Fibroblast of skin of back (primary cell): Measurements from ENCODE around the gene CTSL.
"Not testable (repeated sequence)": the region's sequence is repeated elsewhere in the genome, so short reads cannot be mapped to it uniquely, and the experiment has no call there.

Experiments
- DNase-seq: peaks from one replicate; pipeline ENCODE4 v3.0.0-alpha.2; 2013

CTSL gene

DNA sequence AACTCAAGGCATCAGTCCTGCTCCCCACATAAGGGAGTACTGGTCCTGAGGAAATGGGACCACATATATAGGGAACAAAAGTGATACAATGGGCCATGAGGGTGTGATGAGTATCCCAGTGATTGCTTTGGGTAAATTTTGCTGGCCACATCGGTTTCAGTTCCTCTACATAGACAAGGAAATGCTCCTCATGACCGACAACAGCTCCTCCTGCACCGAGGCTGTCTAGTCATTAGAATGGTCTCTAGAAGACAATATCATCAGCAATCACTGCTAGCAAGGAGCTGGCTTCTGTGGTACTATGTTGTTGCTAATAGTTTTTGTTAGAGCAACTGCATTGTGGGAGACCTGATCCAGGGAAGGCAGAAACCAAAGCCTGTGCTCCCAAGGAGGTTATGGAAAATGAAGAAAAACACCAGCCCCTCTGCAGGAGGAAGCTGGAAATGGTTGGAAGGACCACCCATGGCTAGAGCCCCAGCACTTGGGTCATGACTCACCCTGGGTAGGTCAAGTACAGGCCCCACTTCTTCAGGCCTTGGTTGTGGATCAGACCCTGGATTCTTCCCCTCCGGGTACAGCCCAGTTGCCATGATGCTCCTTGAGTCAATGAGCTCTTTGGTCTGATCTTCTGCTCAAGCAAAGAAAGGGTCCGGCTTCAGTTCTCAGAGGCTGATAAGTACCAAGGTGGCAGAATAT, 3.4 kb upstream of the CTSL start:
- DNase-seq: no peak

DNA sequence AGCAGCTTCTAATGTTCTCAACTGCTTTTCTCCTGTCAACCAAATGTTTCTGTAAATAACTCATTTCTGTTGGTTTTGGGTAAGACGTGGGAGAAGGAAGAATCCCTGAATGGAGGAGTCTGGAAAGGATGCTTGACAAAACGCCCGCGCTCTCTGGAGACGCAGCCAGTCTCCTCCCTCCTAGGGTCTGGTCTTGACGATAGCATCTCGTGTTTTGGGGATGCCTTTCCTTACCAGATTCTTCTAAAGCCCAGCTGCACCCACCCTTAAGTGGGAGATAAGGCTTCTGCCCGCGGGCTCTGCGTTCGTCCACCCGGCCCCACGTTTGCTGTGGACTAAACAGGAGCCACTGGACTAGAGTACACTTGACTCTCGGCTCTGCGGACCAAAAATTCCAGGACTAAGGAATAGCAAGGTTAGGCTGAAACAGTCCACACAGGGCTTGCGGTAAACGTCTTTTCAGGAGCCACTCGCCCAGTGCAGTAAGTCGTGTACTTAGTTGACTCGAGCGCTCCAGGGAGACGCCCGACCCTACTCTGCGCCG, 491 bp upstream of the CTSL start:
- DNase-seq: no peak

DNA sequence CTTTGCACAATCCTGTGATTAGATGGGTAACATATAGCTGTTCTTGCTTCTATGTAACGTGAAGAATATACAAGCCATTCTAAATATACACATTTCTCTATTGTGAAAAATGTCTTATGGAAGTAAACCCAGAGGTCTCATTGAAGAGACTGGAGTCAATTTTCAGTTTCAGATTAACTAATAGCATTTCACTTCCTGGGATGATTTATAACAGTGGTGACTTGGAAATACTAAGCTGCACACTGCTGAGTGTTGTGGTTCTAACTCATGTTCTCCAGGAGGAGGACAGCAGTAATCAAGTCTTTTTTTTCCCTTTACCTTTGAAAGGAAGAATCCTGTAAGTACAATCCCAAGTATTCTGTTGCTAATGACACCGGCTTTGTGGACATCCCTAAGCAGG, 3.3 kb downstream of the CTSL start:
- no peak for DNase-seq

DNA sequence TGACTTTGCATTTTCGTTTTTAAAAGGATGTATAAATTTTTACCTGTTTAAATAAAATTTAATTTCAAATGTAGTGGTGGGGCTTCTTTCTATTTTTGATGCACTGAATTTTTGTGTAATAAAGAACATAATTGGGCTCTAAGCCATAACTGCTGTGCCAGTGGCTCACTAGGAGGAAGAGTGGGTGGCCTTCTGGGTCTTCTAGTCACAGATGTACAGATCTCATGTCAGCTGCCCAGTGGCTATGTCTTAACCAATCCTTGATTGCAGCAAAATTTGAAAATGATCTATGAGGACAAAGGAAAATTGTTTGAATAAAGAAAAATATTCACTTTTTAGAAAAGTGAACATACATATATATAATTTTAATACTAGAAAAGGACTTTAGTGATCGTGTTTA, 5.4 kb downstream of the CTSL start:
- no peak for DNase-seq

DNA sequence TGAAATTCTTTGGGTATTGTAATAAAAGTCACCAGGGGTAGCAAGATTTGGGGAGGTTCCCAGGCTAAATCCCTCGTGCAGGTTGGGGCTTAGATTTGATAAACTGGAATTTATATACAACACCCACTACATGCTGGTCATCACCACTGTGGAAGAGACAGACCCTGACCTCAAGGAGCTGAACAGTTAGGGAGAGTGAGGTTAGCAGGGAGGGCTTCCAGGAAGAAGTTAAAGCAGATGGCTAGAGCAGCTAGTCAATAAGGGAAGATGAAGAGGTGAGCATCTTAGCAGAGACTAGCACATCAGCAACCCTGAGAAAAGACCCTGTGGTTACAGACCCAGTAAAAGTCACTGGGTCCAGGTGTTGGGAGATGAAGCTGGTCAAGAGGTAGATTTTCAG, 6.4 kb downstream of the CTSL start:
- no peak for DNase-seq

DNA sequence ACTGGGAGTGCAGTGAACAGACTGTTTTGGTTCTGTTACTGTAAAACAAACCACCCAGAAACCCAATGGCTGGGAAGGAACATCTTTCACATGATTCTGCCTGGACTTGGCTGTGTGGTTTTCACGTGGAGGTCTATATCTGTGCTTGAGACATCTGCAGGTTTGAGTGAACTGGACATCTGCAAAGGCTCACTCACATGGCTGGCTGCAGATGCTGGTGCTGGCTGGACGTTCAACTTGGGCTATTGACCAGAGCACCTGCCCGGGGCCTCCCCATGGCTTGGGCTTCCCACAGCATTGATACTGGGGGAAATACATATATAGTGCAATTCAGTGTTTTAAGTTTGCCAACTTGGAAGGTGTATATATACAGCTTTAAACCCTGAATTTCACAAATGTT, 6.8 kb downstream of the CTSL start:
- no peak for DNase-seq

DNA sequence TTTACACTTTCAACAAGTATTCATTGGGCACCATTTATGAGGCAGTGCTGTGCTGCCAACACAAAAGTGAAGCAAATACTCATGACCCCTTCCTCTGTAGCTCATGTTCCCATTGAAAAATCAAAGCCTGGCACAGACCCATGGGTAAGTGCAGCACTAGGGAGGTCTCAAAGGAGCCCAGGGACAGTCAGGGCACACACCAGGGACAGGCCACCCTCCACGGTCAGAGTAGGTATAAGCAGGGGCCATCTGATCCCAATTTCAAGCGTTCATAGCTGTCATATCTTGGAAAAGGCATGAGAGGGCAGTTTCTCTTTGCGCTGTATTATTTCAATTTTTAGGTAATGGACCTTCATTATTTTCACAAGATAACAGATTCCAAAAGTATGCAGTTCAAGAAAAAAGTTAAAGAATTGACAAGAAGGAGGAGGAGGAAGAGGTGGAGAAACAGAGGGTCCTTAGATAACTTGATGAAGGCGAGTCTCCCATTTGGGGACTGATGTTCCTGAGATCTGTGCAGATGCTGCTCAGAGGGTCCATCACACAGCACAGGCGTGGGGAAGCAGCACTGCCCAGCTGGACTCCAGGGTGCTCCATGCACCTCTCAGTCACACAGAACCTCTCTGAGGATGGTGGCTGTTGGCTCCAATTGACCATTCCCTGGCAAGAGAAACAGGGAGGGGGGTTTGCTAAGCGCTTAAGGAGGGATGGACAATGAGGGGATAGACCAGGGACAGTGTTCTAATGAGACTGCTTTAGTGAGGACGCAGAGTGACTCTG, 7.5 kb downstream of the CTSL start:
- no peak for DNase-seq

DNA sequence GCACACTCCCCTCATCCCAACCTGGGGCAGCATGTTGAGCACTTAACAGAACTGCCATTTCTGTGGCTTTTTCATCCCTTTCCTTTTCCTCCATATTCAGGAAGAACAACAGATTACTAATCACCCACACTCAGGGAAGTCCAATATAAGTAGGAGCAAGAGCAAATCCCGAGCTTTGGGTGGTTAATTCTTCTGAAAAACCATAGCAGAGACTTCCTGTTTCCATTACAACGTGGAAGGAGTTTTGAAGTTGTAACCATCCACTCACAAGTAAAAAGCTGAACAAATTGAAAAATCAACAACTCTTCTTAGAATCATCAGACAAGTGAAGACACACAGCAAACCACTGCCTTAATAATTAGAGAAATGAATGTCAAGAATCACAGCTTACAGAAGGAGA, 8.2 kb downstream of the CTSL start:
- no peak for DNase-seq

DNA sequence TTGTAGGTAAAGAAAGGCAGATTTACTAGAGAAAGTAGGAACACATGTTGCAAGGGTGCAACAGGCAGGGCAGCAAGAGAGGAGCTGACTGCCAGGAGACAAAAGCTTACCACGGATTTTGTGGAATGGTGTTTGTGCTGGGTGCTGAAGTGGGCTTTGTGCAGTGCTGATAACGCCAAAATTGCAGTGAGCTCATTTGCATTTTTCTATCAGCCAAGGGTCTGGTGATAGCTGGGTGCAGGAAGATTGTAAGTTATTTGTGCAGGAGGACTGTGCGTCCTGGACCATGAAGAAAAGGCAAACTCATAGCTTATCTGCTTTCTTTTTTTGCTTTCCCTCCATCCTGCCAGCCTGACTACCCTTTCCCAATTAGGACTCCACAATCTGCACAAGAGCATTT, 13.6 kb downstream of the CTSL start:
- no peak for DNase-seq

DNA sequence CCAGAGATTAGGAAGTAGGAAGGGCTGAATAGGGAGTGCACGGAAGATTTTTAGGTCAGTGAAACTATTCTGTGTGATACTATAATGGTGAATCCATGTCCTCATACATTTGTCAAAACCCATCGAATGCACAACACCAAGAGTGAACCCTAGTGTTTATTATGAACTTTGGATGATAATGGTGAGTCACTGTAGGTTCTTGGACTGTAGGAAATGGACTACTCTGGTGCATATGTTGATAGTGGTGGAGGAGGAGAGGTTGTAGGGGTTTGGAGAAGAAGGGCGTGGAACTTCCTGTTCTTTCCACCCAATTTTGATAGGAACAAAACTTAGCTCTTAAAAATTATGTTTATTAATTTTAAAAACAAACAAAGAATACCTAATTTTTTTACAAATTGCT, 14.3 kb downstream of the CTSL start:
- DNase-seq: no peak

DNA sequence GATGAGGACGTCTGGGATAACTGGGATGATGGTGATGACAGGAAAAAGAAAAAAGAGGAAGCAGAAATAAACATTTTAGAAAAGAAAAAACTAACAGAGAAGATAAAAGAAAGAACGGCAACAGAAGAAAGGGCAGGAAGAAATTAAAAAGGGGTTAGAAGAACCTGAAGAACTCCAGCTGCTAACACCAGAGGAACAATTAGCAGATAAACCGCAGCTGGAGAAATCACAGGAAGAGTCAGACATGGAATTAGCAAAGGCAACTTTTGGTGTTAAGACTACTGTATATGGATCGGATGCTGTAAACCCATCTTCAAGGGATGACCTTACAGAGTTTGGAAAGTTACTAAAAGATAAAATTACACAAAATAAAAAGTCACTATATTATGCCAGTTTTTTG, 15.4 kb downstream of the CTSL start:
- DNase-seq: no peak

DNA sequence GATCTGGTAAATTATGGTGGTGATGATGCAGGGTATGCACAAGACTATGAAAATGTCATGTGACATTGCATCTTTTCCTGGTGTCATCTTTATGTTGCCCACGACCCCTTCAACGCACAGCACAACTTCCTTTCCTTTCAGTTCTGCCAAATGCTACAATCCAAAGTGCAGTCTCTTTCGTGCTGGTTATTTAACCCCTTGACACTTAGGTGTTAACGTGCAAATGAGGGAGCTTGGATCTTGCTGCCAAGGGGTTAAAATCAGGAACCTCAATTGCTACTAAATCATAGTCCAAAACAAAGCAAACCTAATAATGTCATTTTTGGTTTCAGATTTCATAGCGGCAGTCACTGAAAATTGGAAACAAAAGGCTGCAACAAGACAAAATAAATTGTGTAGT, 16.0 kb downstream of the CTSL start:
- no peak for DNase-seq

DNA sequence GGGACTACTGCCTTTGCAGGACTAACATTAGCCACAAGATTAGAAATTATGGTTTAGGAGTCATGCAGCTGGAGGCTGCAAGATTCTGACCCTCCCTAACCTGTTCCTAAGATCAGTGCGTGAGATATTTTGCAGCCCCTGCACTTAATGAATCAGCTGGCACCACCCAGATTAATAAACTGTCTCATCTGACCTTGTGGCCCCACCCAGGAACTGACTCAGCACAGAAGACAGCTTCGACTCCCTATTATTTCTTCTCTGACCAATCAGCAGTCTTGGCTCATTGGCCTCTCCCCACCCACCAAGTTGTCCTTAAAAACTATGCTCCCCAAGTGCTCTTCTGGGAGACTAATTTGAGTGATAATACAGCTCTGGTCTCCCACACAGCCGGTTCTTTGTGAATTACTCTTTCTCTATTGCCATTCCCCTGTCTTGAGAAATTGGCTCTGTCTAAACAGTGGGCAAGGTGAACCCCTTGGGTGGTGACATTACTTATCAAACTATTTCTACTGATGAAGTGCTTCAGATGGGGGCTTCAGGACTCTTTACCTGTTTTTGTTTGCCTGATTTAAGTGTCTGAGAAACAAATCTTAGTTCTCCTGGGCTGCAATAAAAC, 17.0 kb downstream of the CTSL start:
- no peak for DNase-seq

DNA sequence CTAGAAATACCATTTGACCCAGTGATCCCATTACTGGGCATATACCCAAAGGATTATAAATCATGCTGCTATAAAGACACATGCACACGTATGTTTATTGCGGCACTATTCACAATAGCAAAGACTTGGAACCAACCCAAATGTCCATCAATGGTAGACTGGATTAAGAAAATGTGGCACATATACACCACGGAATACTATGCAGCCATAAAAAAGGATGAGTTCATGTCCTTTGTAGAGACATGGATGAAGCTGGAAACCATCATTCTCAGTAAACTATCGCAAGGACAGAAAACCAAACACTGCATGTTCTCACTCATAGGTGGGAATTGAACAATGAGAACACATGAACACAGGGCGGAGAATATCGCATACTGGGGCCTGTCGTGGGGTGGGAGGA, 18.3 kb downstream of the CTSL start:
- DNase-seq: not testable (repeated sequence)

DNA sequence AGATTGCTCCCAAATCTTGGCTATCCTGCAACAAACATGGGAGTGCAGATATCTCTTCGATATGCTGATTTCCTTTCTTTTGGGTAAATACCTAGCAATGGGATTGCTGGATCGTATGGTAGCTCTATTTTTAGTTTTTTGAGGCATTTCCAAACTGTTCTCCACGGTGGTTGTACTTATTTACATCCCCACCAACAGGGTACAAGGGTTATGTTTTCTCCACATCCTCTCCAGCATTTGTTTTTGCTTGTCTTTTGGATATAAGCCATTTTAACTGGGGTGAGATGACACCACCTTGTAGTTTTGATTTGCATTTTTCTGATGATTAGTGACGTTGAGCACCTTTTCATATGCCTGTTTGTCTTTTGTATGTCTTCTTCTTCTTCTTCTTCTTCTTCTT, 20.3 kb downstream of the CTSL start:
- no peak for DNase-seq

DNA sequence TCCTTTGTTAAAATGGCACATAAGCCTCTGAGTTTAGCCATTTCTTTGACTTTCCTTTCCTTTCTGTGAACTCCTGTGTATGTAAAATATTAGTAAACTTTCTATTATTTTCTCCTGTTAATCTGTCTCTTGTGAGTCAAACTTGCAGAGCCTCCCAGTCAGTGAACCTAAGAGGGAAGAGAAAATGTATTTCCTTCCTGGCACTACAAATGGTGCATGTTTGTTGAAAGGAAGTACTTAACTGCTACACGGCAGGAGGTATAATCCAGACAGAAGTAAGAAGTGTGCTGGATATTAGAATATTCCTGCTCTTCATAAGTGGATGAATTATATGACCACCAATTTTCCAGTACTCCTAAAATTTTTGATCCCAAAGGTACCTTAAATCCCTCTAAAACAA, 23.0 kb downstream of the CTSL start:
- no peak for DNase-seq

DNA sequence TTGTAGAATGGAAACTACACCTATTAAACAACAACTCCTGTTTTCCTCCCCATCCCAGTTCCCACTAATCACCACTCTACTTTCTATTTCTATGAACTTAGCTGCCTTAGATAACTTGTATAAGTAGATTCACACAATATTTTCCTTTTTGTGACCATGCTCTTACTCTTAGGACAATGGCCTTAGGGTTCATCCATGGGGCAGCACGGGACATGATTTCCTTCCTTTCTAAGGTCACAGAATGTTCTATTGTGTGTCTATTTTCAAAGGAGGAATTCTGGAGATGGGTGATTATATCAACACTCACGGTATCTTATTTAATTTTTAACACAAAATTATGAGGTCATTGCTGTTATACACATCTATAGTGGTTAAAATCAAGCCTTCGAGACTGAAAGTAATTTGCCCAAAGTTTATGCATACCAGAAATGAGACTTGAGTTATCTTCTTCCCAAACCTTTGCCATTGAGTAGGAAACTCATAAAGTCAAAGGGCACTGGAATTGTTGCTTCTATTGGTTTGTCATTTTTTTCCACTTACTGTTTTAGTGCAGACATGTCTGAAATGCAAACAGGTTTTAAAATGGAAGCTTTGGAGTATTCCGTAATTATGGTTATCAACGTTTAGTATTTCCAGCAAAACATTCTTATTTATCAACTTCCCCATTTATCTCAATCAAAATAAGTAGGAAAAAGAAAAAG, 23.6 kb downstream of the CTSL start:
- no peak for DNase-seq

DNA sequence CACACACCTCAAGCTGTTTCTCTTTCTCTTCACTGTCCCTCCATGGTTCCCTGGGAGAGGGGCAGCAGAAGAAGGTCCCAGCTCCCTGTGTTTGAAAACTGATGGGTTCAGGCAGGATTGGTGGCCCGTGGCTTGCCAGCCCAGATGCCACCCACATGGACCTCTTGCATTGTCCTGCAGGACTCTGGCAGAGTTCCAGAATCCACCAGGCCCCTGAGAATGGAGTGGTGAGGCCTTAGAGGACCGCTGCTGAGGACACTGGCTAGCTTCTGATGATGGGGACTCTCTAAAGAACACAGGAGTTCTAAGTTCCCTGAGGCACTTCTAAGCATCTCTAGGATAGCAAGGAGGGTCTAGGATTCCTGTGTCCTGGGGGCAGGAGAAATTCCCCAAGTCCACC, 24.8 kb downstream of the CTSL start:
- DNase-seq: no peak

DNA sequence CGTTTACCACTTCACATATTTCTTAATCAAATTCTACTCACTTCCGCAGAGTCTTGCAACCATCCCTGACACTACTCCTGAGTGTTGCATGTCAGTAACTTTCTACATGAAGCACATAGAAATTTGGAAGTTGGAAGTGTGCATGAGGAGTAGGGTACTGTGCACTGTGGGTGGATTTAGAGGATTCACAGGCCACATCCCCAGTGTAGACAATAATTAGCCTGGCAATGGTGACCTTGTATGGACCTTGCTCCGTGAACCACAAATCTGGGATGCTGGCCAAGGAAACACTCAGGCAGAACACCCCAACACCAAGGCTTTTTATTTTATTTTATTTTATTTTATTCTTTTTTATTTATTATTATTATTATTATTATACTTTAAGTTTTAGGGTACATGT, 25.5 kb downstream of the CTSL start:
- DNase-seq: no peak

DNA sequence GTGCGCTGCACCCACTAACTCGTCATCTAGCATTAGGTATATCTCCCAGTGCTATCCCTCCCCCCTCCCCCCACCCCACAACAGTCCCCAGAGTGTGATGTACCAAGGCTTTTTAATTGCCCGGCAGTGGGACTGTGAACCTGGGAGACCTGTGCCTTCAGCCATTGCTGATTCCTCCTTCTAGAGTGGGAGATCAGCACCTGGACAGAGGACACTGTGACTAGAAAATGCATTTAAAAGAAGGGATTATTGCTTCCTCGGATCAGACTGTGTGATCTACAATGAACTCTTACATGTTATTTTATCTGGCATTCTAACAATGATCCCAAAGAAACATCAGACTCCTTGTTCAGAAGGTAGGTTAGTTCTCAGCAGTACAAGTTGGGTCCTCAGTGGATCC, 25.9 kb downstream of the CTSL start:
- no peak for DNase-seq

DNA sequence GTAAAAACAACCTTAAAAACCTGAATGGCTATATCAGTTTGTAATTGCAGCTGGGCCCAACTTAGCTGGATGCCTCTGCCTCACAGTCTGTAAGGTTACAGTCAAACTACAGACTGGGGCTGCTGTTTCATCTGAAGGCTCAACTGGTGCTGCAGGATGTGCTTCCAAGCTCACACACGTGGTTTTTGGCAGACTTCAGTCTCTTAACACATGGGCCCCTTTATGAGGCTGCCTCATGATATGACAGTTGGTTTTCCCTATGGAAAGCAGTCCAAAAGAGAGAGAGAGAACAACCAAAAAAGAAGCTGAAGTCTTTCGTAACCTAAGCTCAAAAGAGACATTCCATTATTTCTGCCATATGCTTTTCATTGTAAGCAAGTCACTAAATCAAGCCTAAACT, 27.4 kb downstream of the CTSL start:
- DNase-seq: no peak

DNA sequence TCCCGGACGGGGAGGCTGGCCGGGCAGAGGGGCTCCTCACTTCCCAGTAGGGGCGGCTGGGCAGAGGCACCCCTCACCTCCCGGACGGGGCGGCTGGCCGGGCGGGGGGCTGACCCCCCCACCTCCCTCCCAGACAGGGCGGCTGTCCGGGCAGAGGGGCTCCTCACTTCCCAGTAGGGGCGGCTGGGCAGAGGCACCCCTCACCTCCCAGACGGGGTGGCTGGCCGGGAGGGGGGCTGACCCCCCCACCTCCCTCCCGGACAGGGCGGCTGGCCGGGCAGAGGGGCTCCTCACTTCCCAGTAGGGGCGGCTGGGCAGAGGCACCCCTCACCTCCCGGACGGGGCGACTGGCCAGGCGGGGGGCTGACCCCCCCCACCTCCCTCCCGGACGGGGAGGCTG, 32.4 kb downstream of the CTSL start:
- not testable (repeated sequence) for DNase-seq

DNA sequence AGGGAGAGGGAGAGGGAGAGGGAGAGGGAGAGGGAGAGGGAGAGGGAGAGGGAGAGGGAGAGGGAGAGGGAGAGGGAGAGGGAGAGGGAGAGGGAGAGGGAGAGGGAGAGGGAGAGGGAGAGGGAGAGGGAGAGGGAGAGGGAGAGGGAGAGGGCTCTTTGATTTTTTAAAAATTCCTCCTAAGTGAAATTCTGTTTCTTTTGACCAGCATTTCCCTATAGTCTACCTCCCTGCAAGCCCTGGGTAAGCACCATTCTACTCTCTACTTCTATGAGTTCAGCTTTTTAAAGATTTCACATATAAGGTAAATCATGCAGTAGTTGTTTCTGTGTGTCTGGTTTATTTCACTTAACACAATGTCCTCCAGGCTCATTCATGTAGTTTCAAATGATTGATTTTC, 34.1 kb downstream of the CTSL start:
- DNase-seq: not testable (repeated sequence)
